Measurements from ENCODE around the gene COPS7B. TPM values are rescaled to one million over a fixed set of nuclear protein-coding genes. Genes with fewer than 3 reads are reported as not detected.

COPS7B gene
- total RNA-seq, 1 experiment from 2014 or later = 52.9 TPM

GRCh38 chr2:231752061-231752460, 34.2 kb upstream of the COPS7B start:
- no TSS peak for BruUV-seq (replicated peaks)
- Histone ChIP-seq H3K36me3 (ENCODE audit: low read depth) (no peaks in the 10 kb centered on the region), H3K27me3 (ENCODE audit: insufficient read depth, low read depth) (no peaks in the 10 kb centered on the region), H3K9me3 (ENCODE audit: insufficient read depth, low read depth) (no peaks in the 10 kb centered on the region), H3K4me1 (replicated peaks; ENCODE audit: insufficient read depth) (no peaks in the 10 kb centered on the region), H3F3A (ENCODE audit: insufficient read depth, low read depth) (no peaks in the 10 kb centered on the region), H3K79me2 (ENCODE audit: low read depth) (no peaks in the 10 kb centered on the region), H3K4me3 (no peak overlapping the region), H3K9me2 (ENCODE audit: insufficient read depth) (no peaks in the 10 kb centered on the region), H3K4me2 (no peak overlapping the region), H3K27ac (no peak overlapping the region), H4K20me1 (ENCODE audit: insufficient read depth) (no peaks in the 10 kb centered on the region), H2AFZ (no peak overlapping the region)
- intact Hi-C loops (cut with micrococcal nuclease; ENCODE audit: unreplicated experiment) = no loop called here
- no peak for DNase-seq
- CTCF ChIA-PET = no interaction called here
- POLR2A ChIA-PET (ENCODE audit: unreplicated experiment) = interaction anchor here (0.6 kb wide), 1 partner anchor 9 kb away, joined by 4 read pairs; no protein-coding TSS in a partner anchor
- TF ChIP-seq CTCF (conservative IDR thresholded peaks at IDR 0.05) = no peak
- TF ChIP-seq EZH2 (IDR thresholded peaks at IDR 0.05; ENCODE audit: low read depth) = no peak

GRCh38 chr2:231761735-231762134, 24.5 kb upstream of the COPS7B start:
- Histone ChIP-seq H3K4me3 (no peak overlapping the region), H3F3A (ENCODE audit: insufficient read depth, low read depth) (no peaks in the 10 kb centered on the region), H2AFZ (no peak overlapping the region), H3K4me1 (replicated peaks; ENCODE audit: insufficient read depth) (no peaks in the 10 kb centered on the region), H3K27ac (no peak overlapping the region), H3K36me3 (ENCODE audit: low read depth) (no peaks in the 10 kb centered on the region), H3K27me3 (ENCODE audit: insufficient read depth, low read depth) (no peaks in the 10 kb centered on the region), H3K79me2 (ENCODE audit: low read depth) (no peaks in the 10 kb centered on the region), H3K4me2 (no peak overlapping the region), H4K20me1 (ENCODE audit: insufficient read depth) (no peaks in the 10 kb centered on the region), H3K9me3 (ENCODE audit: insufficient read depth, low read depth) (no peaks in the 10 kb centered on the region), H3K9me2 (ENCODE audit: insufficient read depth) (no peaks in the 10 kb centered on the region)
- ChIA-PET POLR2A (ENCODE audit: unreplicated experiment) (no interaction called here), CTCF (no interaction called here)
- DNase-seq = no peak
- TF ChIP-seq CTCF (conservative IDR thresholded peaks at IDR 0.05) (no peak), EZH2 (IDR thresholded peaks at IDR 0.05; ENCODE audit: low read depth) (no peak)
- intact Hi-C loops (cut with micrococcal nuclease; ENCODE audit: unreplicated experiment) = no loop called here
- no TSS peak for BruUV-seq (replicated peaks)

GRCh38 chr2:231764124-231764523, 22.1 kb upstream of the COPS7B start:
- DNase-seq = no peak
- ChIA-PET CTCF (no interaction called here), POLR2A (ENCODE audit: unreplicated experiment) (no interaction called here)
- Histone ChIP-seq H3K4me3 (no peak overlapping the region), H2AFZ (no peak overlapping the region), H3K36me3 (ENCODE audit: low read depth) (no peaks in the 10 kb centered on the region), H3K27me3 (ENCODE audit: insufficient read depth, low read depth) (no peaks in the 10 kb centered on the region), H3K9me3 (ENCODE audit: insufficient read depth, low read depth) (no peaks in the 10 kb centered on the region), H3K27ac (no peak overlapping the region), H3F3A (ENCODE audit: insufficient read depth, low read depth) (no peaks in the 10 kb centered on the region), H4K20me1 (ENCODE audit: insufficient read depth) (no peaks in the 10 kb centered on the region), H3K4me2 (no peak overlapping the region), H3K79me2 (ENCODE audit: low read depth) (no peaks in the 10 kb centered on the region), H3K4me1 (replicated peaks; ENCODE audit: insufficient read depth) (no peaks in the 10 kb centered on the region), H3K9me2 (ENCODE audit: insufficient read depth) (no peaks in the 10 kb centered on the region)
- BruUV-seq (replicated peaks) = no TSS peak
- no peak for TF ChIP-seq EZH2 (IDR thresholded peaks at IDR 0.05; ENCODE audit: low read depth)
- TF ChIP-seq CTCF (conservative IDR thresholded peaks at IDR 0.05) = no peak
- intact Hi-C loops (cut with micrococcal nuclease; ENCODE audit: unreplicated experiment) = no loop called here

Measured in PC-9 (cell line).